ENCODE measurements around the gene TKTL1. TPM values are rescaled to one million over a fixed set of nuclear protein-coding genes. Genes with fewer than 3 reads are reported as not detected.

Gene TKTL1
- total and polyA plus RNA-seq, 2 of the 4 experiments (the other 2 are of a cell fraction) = not detected

- TF ChIP-seq MAFK (IDR thresholded peaks at IDR 0.05; ENCODE audit: low read depth, low read length) = no peak
Measured at GRCh38 chrX:154310616-154311536, 15.3 kb downstream of the TKTL1 start (continued).

GRCh38 chrX:154312116-154312515 lies 16.5 kb downstream of the TKTL1 start:
- Histone ChIP-seq H2AFZ (replicated peaks; ENCODE audit: low read length, poor library complexity) (no peak overlapping the region), H3K14ac (replicated peaks; ENCODE audit: low read depth, low read length) (no peak overlapping the region), H3K27ac (ENCODE audit: insufficient read depth, low read length) (no peak overlapping the region), H4K8ac (ENCODE audit: low read depth in 2 of 2, low read length in 2 of 2) (no peak overlapping the region), H2BK20ac (ENCODE audit: low read depth, low read length) (no peak overlapping the region), H3K56ac (ENCODE audit: extremely low read depth, insufficient read depth, low read length) (no peak overlapping the region), H3K79me1 (ENCODE audit: low read depth in 1 of 2, low read length in 2 of 2) (no peaks in the 10 kb centered on the region), H3K9me1 (ENCODE audit: insufficient read depth, low read length) (no peaks in the 10 kb centered on the region; the same call in 1 of the 2 replicates), H3K9me3 (ENCODE audit: control insufficient read depth, insufficient read depth, low read length) (no peaks in the 10 kb centered on the region), H3K4me2 (ENCODE audit: low read depth, low read length) (no peak overlapping the region), H3K4ac (ENCODE audit: low read depth, low read length) (no peak overlapping the region), H3K23ac (ENCODE audit: low read depth, low read length) (no peak overlapping the region), H3K36me3 (ENCODE audit: control insufficient read depth, insufficient read depth, low read length) (no peaks in the 10 kb centered on the region), H3K9ac (ENCODE audit: low read depth, low read length) (no peak overlapping the region), H3K4me1 (ENCODE audit: control insufficient read depth, insufficient read depth, low read length) (no peaks in the 10 kb centered on the region), H4K5ac (ENCODE audit: low read depth, low read length) (no peak overlapping the region), H2BK15ac (ENCODE audit: low read depth, low read length) (no peak overlapping the region), H2BK5ac (ENCODE audit: low read depth, low read length, poor library complexity, severe bottlenecking) (no peak overlapping the region), H3K18ac (ENCODE audit: low read depth, low read length) (no peak overlapping the region), H4K20me1 (ENCODE audit: insufficient read depth, low read length) (no peaks in the 10 kb centered on the region), H2AK9ac (replicated peaks; ENCODE audit: low read depth, low read length, poor library complexity) (no peak overlapping the region), H3K4me3 (ENCODE audit: insufficient read depth, low read depth, low read length) (no peak overlapping the region), H4K91ac (ENCODE audit: insufficient read depth, low read depth, low read length) (no peak overlapping the region), H2AK5ac (ENCODE audit: low read depth, low read length) (no peak overlapping the region), H2BK120ac (ENCODE audit: low read depth, low read length) (no peak overlapping the region), H3K27me3 (ENCODE audit: control insufficient read depth, insufficient read depth, low read length) (peaks cover 5% of the 10 kb centered on the region; the same call in 1 of the 2 replicates)
- no peak for TF ChIP-seq MAZ (IDR thresholded peaks at IDR 0.05; ENCODE audit: borderline replicate concordance, low read depth, low read length)
- TF ChIP-seq SMC3 (IDR thresholded peaks at IDR 0.05; ENCODE audit: low read depth, low read length) = no peak
- TF ChIP-seq BHLHE40 (IDR thresholded peaks at IDR 0.05; ENCODE audit: low read depth, low read length) = no peak
- TF ChIP-seq, protein P1, sequence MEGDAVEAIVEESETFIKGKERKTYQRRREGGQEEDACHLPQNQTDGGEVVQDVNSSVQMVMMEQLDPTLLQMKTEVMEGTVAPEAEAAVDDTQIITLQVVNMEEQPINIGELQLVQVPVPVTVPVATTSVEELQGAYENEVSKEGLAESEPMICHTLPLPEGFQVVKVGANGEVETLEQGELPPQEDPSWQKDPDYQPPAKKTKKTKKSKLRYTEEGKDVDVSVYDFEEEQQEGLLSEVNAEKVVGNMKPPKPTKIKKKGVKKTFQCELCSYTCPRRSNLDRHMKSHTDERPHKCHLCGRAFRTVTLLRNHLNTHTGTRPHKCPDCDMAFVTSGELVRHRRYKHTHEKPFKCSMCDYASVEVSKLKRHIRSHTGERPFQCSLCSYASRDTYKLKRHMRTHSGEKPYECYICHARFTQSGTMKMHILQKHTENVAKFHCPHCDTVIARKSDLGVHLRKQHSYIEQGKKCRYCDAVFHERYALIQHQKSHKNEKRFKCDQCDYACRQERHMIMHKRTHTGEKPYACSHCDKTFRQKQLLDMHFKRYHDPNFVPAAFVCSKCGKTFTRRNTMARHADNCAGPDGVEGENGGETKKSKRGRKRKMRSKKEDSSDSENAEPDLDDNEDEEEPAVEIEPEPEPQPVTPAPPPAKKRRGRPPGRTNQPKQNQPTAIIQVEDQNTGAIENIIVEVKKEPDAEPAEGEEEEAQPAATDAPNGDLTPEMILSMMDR (conservative IDR thresholded peaks at IDR 0.05; ENCODE audit: low read depth, low read length) = no peak
- no peak for TF ChIP-seq FOS (IDR thresholded peaks at IDR 0.05; ENCODE audit: low read depth, low read length)
- no peak for TF ChIP-seq RCOR1 (IDR thresholded peaks at IDR 0.05; ENCODE audit: insufficient replicate concordance, low read length)
- no peak for TF ChIP-seq MAFK (IDR thresholded peaks at IDR 0.05; ENCODE audit: low read depth, low read length)
- no peak for TF ChIP-seq RFX5 (IDR thresholded peaks at IDR 0.05; ENCODE audit: low read depth, low read length)
- no peak for TF ChIP-seq NFE2L2 (IDR thresholded peaks at IDR 0.05; ENCODE audit: low read depth, low read length)
- TF ChIP-seq CHD1 (IDR thresholded peaks at IDR 0.05; ENCODE audit: low read depth, low read length) = no peak
- TF ChIP-seq CEBPB (IDR thresholded peaks at IDR 0.05; ENCODE audit: low read depth, low read length) = no peak
- no peak for TF ChIP-seq RAD21 (IDR thresholded peaks at IDR 0.05; ENCODE audit: low read length)
- no peak for TF ChIP-seq ELK1 (IDR thresholded peaks at IDR 0.05; ENCODE audit: borderline replicate concordance, low read depth, low read length)
- TF ChIP-seq MXI1 (IDR thresholded peaks at IDR 0.05; ENCODE audit: borderline replicate concordance, low read depth, low read length) = no peak
- in situ Hi-C loops (cut with MboI; ENCODE audit: low sequenced_read_pairs) (no loop called here), dilution Hi-C loops (cut with HindIII; ENCODE audit: low sequenced_read_pairs, unreplicated experiment) (no loop called here), intact Hi-C loops (cut with micrococcal nuclease) (no loop called here)
- ChIA-PET CTCF (no interaction called here), POLR2A (ENCODE audit: unreplicated experiment) (no interaction called here)
- BruUV-seq (replicated peaks) = no TSS peak
- DNase-seq (no peak), ATAC-seq (ENCODE audit: low read depth) (no peak)
- WGBS, 2 experiments (ENCODE audit: extremely low coverage in 2 of 2, insufficient read length in 1 of 2) = 50% methylated on average over 1 of the region's 7 CpGs; no CpG with 5 or more reads in 1 of the 2 experiments
